ENCODE measurements around the gene ABCC8. TPM values are rescaled to one million over a fixed set of nuclear protein-coding genes. Genes with fewer than 3 reads are reported as not detected.

ABCC8 gene
- total and polyA plus RNA-seq, 9 of the 15 experiments (the other 6 are each of a cell fraction or from before 2014, with no cell fraction given) = not detected

GRCh38 chr11:17515443-17516176 is 39.0 kb upstream of the ABCC8 start:
- Histone ChIP-seq H3K9me3 (replicated peaks; ENCODE audit: control insufficient read depth, insufficient read depth, low read depth, low read length) (no peaks in the 10 kb centered on the region), H3K4me1 (replicated peaks in 1 of 2; ENCODE audit: control insufficient read depth in 2 of 2, insufficient read depth in 2 of 2, low read length in 2 of 2) (no peaks in the 10 kb centered on the region), H3K27ac (ENCODE audit: extremely low read depth, low read depth, low read length) (no peak overlapping the region), H3K36me3 (ENCODE audit: control insufficient read depth, insufficient read depth, low read length) (no peaks in the 10 kb centered on the region), H3K9me1 (ENCODE audit: control insufficient read depth, insufficient read depth, low read length) (no peaks in the 10 kb centered on the region), H3K4me3 (no peak overlapping the region), H3K79me2 (ENCODE audit: control insufficient read depth, insufficient read depth, low read length) (no peaks in the 10 kb centered on the region), H2AFZ (ENCODE audit: low read depth, low read length) (no peak overlapping the region), H3K4me2 (ENCODE audit: insufficient read depth, low read length) (no peak overlapping the region), H3K27me3 (ENCODE audit: control insufficient read depth in 2 of 2, insufficient read depth in 2 of 2, low read length in 2 of 2) (peaks cover 16 to 48% of the 10 kb centered on the region in 2 experiments; a peak in 4 of 5 replicates), H4K20me1 (replicated peaks; ENCODE audit: control insufficient read depth, insufficient read depth, low read length) (no peaks in the 10 kb centered on the region; the same call in 1 of the 2 replicates), H3K9ac (ENCODE audit: insufficient read depth in 1 of 2, low read depth in 2 of 2, low read length in 2 of 2) (no peak overlapping the region)
- no peak for FAIRE-seq
- ChIA-PET CTCF (ENCODE audit: low intra/inter-chr PET ratio) (no interaction called here), POLR2A (interaction anchor here (0.5 kb wide), 1 partner anchor 25 kb away, joined by 3 read pairs; no protein-coding TSS in a partner anchor)
- intact Hi-C loops (cut with micrococcal nuclease) = no loop called here
- no TSS peak for BruUV-seq (replicated peaks)
- ATAC-seq = no peak
- DNase-seq (ENCODE audit: extremely low read depth in 1 of 4, low spot score in 3 of 4) = no peak
- 0% methylated on average over 5 of the region's 5 CpGs for WGBS (ENCODE audit: insufficient coverage, low coverage, missing lambda C conversion rate)
- in situ Hi-C loops (cut with MboI) = no loop called here
- TF ChIP-seq IRF9 (tag; IDR thresholded peaks at IDR 0.05) (no peak), YY1 (IDR thresholded peaks at IDR 0.05; ENCODE audit: borderline replicate concordance in 1 of 3, control insufficient read depth in 1 of 3, extremely low read depth in 1 of 3, insufficient read depth in 3 of 3, insufficient read length in 1 of 3, insufficient replicate concordance in 2 of 3, low read depth in 1 of 3, low read length in 2 of 3) (no peak), NELFE (IDR thresholded peaks at IDR 0.05; ENCODE audit: insufficient read depth, insufficient read length) (no peak), ZNF174 (CRISPR knock-in tag; IDR thresholded peaks at IDR 0.05) (no peak), ZNF785 (CRISPR knock-in tag; IDR thresholded peaks at IDR 0.05) (no peak), POLR2G (IDR thresholded peaks at IDR 0.05; ENCODE audit: low read depth, low read length) (no peak), ZNF766 (CRISPR knock-in tag; conservative IDR thresholded peaks at IDR 0.05) (no peak), ZNF311 (CRISPR knock-in tag; IDR thresholded peaks at IDR 0.05) (no peak), CREB1 (IDR thresholded peaks at IDR 0.05) (no peak), CREB1 (CRISPR knock-in tag; IDR thresholded peaks at IDR 0.05) (no peak), KAT7 (CRISPR knock-in tag; IDR thresholded peaks at IDR 0.05; ENCODE audit: borderline replicate concordance) (no peak), MAZ (CRISPR knock-in tag; conservative IDR thresholded peaks at IDR 0.05 in 1 of 2, IDR thresholded peaks at IDR 0.05 in 1 of 2) (no peak)
- TF ChIP-seq, protein P1, sequence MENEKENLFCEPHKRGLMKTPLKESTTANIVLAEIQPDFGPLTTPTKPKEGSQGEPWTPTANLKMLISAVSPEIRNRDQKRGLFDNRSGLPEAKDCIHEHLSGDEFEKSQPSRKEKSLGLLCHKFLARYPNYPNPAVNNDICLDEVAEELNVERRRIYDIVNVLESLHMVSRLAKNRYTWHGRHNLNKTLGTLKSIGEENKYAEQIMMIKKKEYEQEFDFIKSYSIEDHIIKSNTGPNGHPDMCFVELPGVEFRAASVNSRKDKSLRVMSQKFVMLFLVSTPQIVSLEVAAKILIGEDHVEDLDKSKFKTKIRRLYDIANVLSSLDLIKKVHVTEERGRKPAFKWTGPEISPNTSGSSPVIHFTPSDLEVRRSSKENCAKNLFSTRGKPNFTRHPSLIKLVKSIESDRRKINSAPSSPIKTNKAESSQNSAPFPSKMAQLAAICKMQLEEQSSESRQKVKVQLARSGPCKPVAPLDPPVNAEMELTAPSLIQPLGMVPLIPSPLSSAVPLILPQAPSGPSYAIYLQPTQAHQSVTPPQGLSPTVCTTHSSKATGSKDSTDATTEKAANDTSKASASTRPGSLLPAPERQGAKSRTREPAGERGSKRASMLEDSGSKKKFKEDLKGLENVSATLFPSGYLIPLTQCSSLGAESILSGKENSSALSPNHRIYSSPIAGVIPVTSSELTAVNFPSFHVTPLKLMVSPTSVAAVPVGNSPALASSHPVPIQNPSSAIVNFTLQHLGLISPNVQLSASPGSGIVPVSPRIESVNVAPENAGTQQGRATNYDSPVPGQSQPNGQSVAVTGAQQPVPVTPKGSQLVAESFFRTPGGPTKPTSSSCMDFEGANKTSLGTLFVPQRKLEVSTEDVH (IDR thresholded peaks at IDR 0.05; ENCODE audit: low read depth, partially characterized antibody) = no peak
- TF ChIP-seq, protein P2, sequence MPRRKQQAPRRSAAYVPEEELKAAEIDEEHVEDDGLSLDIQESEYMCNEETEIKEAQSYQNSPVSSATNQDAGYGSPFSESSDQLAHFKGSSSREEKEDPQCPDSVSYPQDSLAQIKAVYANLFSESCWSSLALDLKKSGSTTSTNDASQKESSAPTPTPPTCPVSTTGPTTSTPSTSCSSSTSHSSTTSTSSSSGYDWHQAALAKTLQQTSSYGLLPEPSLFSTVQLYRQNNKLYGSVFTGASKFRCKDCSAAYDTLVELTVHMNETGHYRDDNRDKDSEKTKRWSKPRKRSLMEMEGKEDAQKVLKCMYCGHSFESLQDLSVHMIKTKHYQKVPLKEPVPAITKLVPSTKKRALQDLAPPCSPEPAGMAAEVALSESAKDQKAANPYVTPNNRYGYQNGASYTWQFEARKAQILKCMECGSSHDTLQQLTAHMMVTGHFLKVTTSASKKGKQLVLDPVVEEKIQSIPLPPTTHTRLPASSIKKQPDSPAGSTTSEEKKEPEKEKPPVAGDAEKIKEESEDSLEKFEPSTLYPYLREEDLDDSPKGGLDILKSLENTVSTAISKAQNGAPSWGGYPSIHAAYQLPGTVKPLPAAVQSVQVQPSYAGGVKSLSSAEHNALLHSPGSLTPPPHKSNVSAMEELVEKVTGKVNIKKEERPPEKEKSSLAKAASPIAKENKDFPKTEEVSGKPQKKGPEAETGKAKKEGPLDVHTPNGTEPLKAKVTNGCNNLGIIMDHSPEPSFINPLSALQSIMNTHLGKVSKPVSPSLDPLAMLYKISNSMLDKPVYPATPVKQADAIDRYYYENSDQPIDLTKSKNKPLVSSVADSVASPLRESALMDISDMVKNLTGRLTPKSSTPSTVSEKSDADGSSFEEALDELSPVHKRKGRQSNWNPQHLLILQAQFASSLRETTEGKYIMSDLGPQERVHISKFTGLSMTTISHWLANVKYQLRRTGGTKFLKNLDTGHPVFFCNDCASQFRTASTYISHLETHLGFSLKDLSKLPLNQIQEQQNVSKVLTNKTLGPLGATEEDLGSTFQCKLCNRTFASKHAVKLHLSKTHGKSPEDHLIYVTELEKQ (CRISPR knock-in tag; IDR thresholded peaks at IDR 0.05) = no peak
